Adrenal gland (tissue), 5 donors: Measurements from ENCODE around the gene IFT20.

ENCODE experiments used
- POLR2A ChIP-seq, 2 donors: fragments of 450-650 bp; IDR thresholded peaks; one replicate each; pipeline ENCODE4 v1.6.1; 2017; ENCODE audit warnings: antibody characterized with exemption in 2 of 2, mild to moderate bottlenecking in 2 of 2, moderate library complexity in 1 of 2
- TF ChIP-seq, protein P1 (sequence below), 6 experiments: fragments of 450-650 bp in 4 of 6; fragments of 200-600 bp in 2 of 6; sonication (generic) in 1 of 6; IDR thresholded peaks; 1 replicate in 5 of 6; 2 replicates in 1 of 6; pipeline versions ENCODE4 v1.5.1 to v1.8.0; 2016 to 2021; ENCODE audit warnings: antibody characterized with exemption in 6 of 6, mild to moderate bottlenecking in 2 of 6, moderate library complexity in 1 of 6
- donor health status: DM: no; HTN: no; CAD: no.

GRCh38 chr17:28327709-28328108 lies 7.6 kb downstream of the IFT20 start:
- no peak for TF ChIP-seq POLR2A (IDR thresholded peaks at IDR 0.05)
- TF ChIP-seq, protein P1, sequence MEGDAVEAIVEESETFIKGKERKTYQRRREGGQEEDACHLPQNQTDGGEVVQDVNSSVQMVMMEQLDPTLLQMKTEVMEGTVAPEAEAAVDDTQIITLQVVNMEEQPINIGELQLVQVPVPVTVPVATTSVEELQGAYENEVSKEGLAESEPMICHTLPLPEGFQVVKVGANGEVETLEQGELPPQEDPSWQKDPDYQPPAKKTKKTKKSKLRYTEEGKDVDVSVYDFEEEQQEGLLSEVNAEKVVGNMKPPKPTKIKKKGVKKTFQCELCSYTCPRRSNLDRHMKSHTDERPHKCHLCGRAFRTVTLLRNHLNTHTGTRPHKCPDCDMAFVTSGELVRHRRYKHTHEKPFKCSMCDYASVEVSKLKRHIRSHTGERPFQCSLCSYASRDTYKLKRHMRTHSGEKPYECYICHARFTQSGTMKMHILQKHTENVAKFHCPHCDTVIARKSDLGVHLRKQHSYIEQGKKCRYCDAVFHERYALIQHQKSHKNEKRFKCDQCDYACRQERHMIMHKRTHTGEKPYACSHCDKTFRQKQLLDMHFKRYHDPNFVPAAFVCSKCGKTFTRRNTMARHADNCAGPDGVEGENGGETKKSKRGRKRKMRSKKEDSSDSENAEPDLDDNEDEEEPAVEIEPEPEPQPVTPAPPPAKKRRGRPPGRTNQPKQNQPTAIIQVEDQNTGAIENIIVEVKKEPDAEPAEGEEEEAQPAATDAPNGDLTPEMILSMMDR (IDR thresholded peaks at IDR 0.05): no peak
